OCI-LY1 (cell line): ENCODE data around the gene TMEM235.

ENCODE experiments used
- CTCF ChIP-seq: fragments of 200-600 bp; sonication (generic), shearing (Covaris generic); IDR thresholded peaks from 2 replicates; pipeline ENCODE4 v1.5.1; 2017; ENCODE audit warnings: mild to moderate bottlenecking, antibody characterized with exemption, low read length, moderate library complexity, mixed read lengths
- EZH2 ChIP-seq: fragments of 200-600 bp; sonication (generic), shearing (Covaris generic); IDR thresholded peaks from 2 replicates; pipeline ENCODE4 v1.8.0; 2017; ENCODE audit warnings: borderline replicate concordance, mixed run types, mild to moderate bottlenecking, antibody characterized with exemption, low read length, moderate library complexity, mixed read lengths

- TF ChIP-seq CTCF (no peak), EZH2 (no peak)
These were observed 43.9 kb downstream of the TMEM235 start for GRCh38 chr17:78275355-78275754.
